HCT116 (cell line): ENCODE measurements around the gene GFPT1. TPM values are rescaled to one million over a fixed set of nuclear protein-coding genes. Genes with fewer than 3 reads are reported as not detected.

Source experiments
- ATAC-seq: fragments of 200-7000 bp; cut with Tn5 transposase; 2 replicates; pipeline ENCODE4 v1.9.1; 2020; ENCODE audit warnings: mild to moderate bottlenecking, moderate library complexity
- BruUV-seq: library from RNA; stranded (reverse); fragments of 400-500 nt; replicated peaks from 2 replicates; lab custom pipeline; 2021; lab: Mats Ljungman, UMichigan
- CTCF ChIA-PET: fragments of 300-600 bp; sonication (Branson Sonifier 250); formaldehyde crosslinking; loops from one replicate; lab custom pipeline; 2021; ENCODE audit warnings: antibody characterized with exemption; lab: Charles Lee
- POLR2A ChIA-PET: fragments of 300-600, 350-600 bp; sonication (Branson Sonifier 250); formaldehyde crosslinking; loops from one replicate; lab custom pipeline; 2021; ENCODE audit warnings: antibody characterized with exemption; lab: Charles Lee
- RAD21 ChIA-PET, 2 experiments: fragments of 300-600 bp; sonication (Branson Sonifier 250); formaldehyde crosslinking; loops; one replicate each; lab custom pipeline; 2023; ENCODE audit warnings: low total read pairs in 2 of 2; ENCODE audit not compliant: uncharacterized antibody in 2 of 2, unreplicated experiment in 2 of 2, low non-redundant PET in 1 of 2; lab: Charles Lee
- DNase-seq: peaks from one replicate; pipeline ENCODE4 v3.0.0-alpha.2; 2010; ENCODE audit warnings: low read depth, low spot score
- H2AFZ ChIP-seq: fragments of 200-600 bp; shearing (Covaris generic), sonication (generic); 2 replicates; pipeline ENCODE4 v1.6.1; 2017; ENCODE audit warnings: low read depth, mixed run types, mixed read lengths, antibody characterized with exemption, low read length; ENCODE audit not compliant: poor library complexity, severe bottlenecking
- H3K27ac ChIP-seq: 2 replicates; pipeline ENCODE4 v1.5.1; 2012; ENCODE audit warnings: low read depth, low read length
- H3K27me3 ChIP-seq: fragments of 200-600 bp; sonication (generic); 2 replicates; pipeline ENCODE4 v1.6.1; 2016; ENCODE audit warnings: mixed run types, low read length, mixed read lengths; ENCODE audit not compliant: insufficient read depth
- H3K36me3 ChIP-seq, 2 experiments: fragments of 200-500 bp in 1 of 2; fragments of 200-600 bp in 1 of 2; sonication (Bioruptor generic) in 1 of 2; sonication (generic) in 1 of 2; 2 replicates each; pipeline versions ENCODE4 v1.5.1 to v1.6.1; 2014 to 2016; ENCODE audit warnings: low read length in 2 of 2, inconsistent platforms in 1 of 2, mixed read lengths in 1 of 2, mixed run types in 1 of 2; ENCODE audit not compliant: insufficient read depth in 2 of 2, control insufficient read depth in 1 of 2
- H3K4me1 ChIP-seq, 2 experiments: fragments of 200-600 bp in 1 of 2; sonication (generic) in 1 of 2; 2 replicates each; pipeline versions ENCODE4 v1.5.1 to v1.6.1; 2012 to 2017; ENCODE audit warnings: low read length in 2 of 2, inconsistent platforms in 1 of 2, mild to moderate bottlenecking in 1 of 2, mixed read lengths in 1 of 2, mixed run types in 1 of 2, moderate library complexity in 1 of 2; ENCODE audit not compliant: insufficient read depth in 2 of 2, control insufficient read depth in 1 of 2
- H3K4me2 ChIP-seq: fragments of 200-600 bp; sonication (generic); 2 replicates; pipeline ENCODE4 v1.6.1; 2017; ENCODE audit warnings: mixed run types, low read length, mixed read lengths
- H3K4me3 ChIP-seq, 2 experiments: fragments of 200-600 bp in 1 of 2; sonication (generic) in 1 of 2; replicated peaks in 1 of 2; 2 replicates each; pipeline ENCODE4 v1.5.1; 2011 to 2016; ENCODE audit warnings: low read length in 2 of 2, control low read depth in 1 of 2, low read depth in 1 of 2, mild to moderate bottlenecking in 1 of 2, mixed read lengths in 1 of 2, mixed run types in 1 of 2
- H3K79me2 ChIP-seq: fragments of 200-600 bp; sonication (generic); 2 replicates; pipeline ENCODE4 v1.6.1; 2017; ENCODE audit warnings: mild to moderate bottlenecking, mixed run types, low read length, moderate library complexity, mixed read lengths; ENCODE audit not compliant: insufficient read depth
- H3K9ac ChIP-seq: fragments of 200-600 bp; sonication (generic); 2 replicates; pipeline ENCODE4 v1.6.1; 2016; ENCODE audit warnings: low read length, mixed read lengths
- H3K9me2 ChIP-seq: fragments of 200-600 bp; sonication (generic), shearing (Covaris generic); 2 replicates; pipeline ENCODE4 v1.6.1; 2017; ENCODE audit warnings: mixed run types, mild to moderate bottlenecking, moderate library complexity; ENCODE audit not compliant: insufficient read depth
- H3K9me3 ChIP-seq, 2 experiments: fragments of 200-500 bp in 1 of 2; fragments of 200-600 bp in 1 of 2; sonication (Bioruptor generic) in 1 of 2; sonication (generic) in 1 of 2; 2 replicates each; pipeline ENCODE4 v1.6.1; 2014 to 2017; ENCODE audit warnings: low read length in 2 of 2, mixed read lengths in 2 of 2, inconsistent platforms in 1 of 2, low read depth in 1 of 2, mild to moderate bottlenecking in 1 of 2, mixed run types in 1 of 2, moderate library complexity in 1 of 2; ENCODE audit not compliant: control insufficient read depth in 1 of 2, insufficient read depth in 1 of 2
- H4K20me1 ChIP-seq: fragments of 200-600 bp; sonication (generic), shearing (Covaris generic); 2 replicates; pipeline ENCODE4 v1.6.1; 2017; ENCODE audit warnings: mixed run types, mild to moderate bottlenecking, moderate library complexity; ENCODE audit not compliant: insufficient read depth
- CBX3 ChIP-seq: IDR thresholded peaks from 2 replicates; pipeline ENCODE4 v1.6.1; 2012; ENCODE audit warnings: low read depth
- CEBPB ChIP-seq: IDR thresholded peaks from 2 replicates; pipeline ENCODE4 v1.6.1; 2012; ENCODE audit warnings: low read depth
- EGR1 ChIP-seq: IDR thresholded peaks from 2 replicates; pipeline ENCODE4 v1.6.1; 2012; ENCODE audit warnings: low read depth
- ELF1 ChIP-seq: IDR thresholded peaks from 2 replicates; pipeline ENCODE4 v1.6.1; 2012; ENCODE audit warnings: low read depth, borderline replicate concordance
- POLR2A ChIP-seq: IDR thresholded peaks from 2 replicates; pipeline ENCODE4 v1.7.0; 2011; ENCODE audit warnings: borderline replicate concordance; ENCODE audit not compliant: insufficient read depth, insufficient read length; ENCODE audit errors: extremely low read depth
- POLR2AphosphoS5 ChIP-seq: IDR thresholded peaks from 2 replicates; pipeline ENCODE4 v1.6.1; 2011; ENCODE audit warnings: mild to moderate bottlenecking, low read depth, low read length, moderate library complexity
- RAD21 ChIP-seq: IDR thresholded peaks from 2 replicates; pipeline ENCODE4 v1.6.1; 2012; ENCODE audit warnings: low read depth, mild to moderate bottlenecking
- SP1 ChIP-seq: IDR thresholded peaks from 2 replicates; pipeline ENCODE4 v1.6.1; 2012; ENCODE audit warnings: low read depth
- SRF ChIP-seq: IDR thresholded peaks from 2 replicates; pipeline ENCODE4 v1.6.1; 2012; ENCODE audit warnings: low read depth
- TCF7L2 ChIP-seq: IDR thresholded peaks from 2 replicates; pipeline ENCODE4 v1.7.0; 2011; ENCODE audit warnings: borderline replicate concordance, inconsistent platforms; ENCODE audit not compliant: insufficient read depth, insufficient read length; ENCODE audit errors: extremely low read depth
- YY1 ChIP-seq: IDR thresholded peaks from 2 replicates; pipeline ENCODE4 v1.6.1; 2011; ENCODE audit warnings: low read length, low read depth, moderate library complexity, mild to moderate bottlenecking; ENCODE audit not compliant: insufficient replicate concordance; ENCODE audit errors: extremely low read depth
- ZNF274 ChIP-seq: fragments of 200-500 bp; sonication (Bioruptor generic); IDR thresholded peaks from 2 replicates; pipeline ENCODE4 v1.6.1; 2014; ENCODE audit warnings: mild to moderate bottlenecking, low read depth, low read length, inconsistent platforms
- intact Hi-C: fragments of 100-400 bp; cut with micrococcal nuclease; formaldehyde crosslinking; loops from 2 replicates; pipeline ENCODE4 v1.10.0; 2022
- total RNA-seq: library from RNA; stranded (reverse); gene quantifications from one replicate; pipeline ENCODE4 v1.2.1, GENCODE V29; 2021; ENCODE audit not compliant: unreplicated experiment
- TF ChIP-seq, protein P1 (sequence below): IDR thresholded peaks from 2 replicates; pipeline ENCODE4 v1.6.1; 2011; ENCODE audit warnings: mild to moderate bottlenecking, low read length, moderate library complexity; ENCODE audit not compliant: insufficient replicate concordance; ENCODE audit errors: extremely low read depth
- TF ChIP-seq, protein P2 (sequence below): IDR thresholded peaks from 2 replicates; pipeline ENCODE4 v1.6.1; 2012
- TF ChIP-seq, protein P3 (sequence below): IDR thresholded peaks from 2 replicates; pipeline ENCODE4 v1.6.1; 2012; ENCODE audit warnings: low read depth
- TF ChIP-seq, protein P4 (sequence below): IDR thresholded peaks from 2 replicates; pipeline ENCODE4 v1.6.1; 2012
- TF ChIP-seq, protein P5 (sequence below), 3 experiments: fragments of 200-600 bp in 1 of 3; sonication (generic) in 1 of 3; IDR thresholded peaks in 2 of 3; conservative IDR thresholded peaks in 1 of 3; 2 replicates each; pipeline ENCODE4 v1.5.1; 2012 to 2017; ENCODE audit warnings: low read depth in 2 of 3, low read length in 2 of 3, antibody characterized with exemption in 1 of 3, borderline replicate concordance in 1 of 3, control low read depth in 1 of 3, mild to moderate bottlenecking in 1 of 3, mixed read lengths in 1 of 3, mixed run types in 1 of 3, moderate library complexity in 1 of 3; ENCODE audit not compliant: insufficient read depth in 1 of 3

GFPT1 gene
- total RNA-seq, 1 experiment from 2014 or later: 62.4 TPM

DNA sequence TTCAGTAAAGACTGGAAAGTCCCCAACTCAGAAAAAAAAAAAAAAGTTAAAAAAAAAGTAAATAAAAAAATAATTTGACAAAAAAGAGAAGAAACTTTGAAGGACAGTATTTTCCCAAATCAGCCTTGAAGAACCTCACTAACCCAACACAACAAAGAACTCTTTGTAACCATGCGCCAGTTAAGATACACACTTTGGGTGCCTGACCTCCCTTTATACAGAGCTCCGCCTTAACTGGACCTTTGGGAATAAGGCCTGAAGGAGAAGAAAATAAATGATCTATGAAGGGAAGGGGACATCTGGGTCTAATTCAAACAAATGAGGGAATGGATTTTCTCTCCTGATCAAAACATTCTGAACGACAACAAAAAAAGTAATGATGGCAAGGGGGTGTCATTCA, 2.2 kb upstream of the GFPT1 start:
- Histone ChIP-seq H3K9me2 (no peaks in the 10 kb centered on the region), H3K79me2 (peaks cover 24% of the 10 kb centered on the region), H2AFZ (no peak overlapping the region), H3K9me3 (no peaks in the 10 kb centered on the region), H3K27me3 (no peaks in the 10 kb centered on the region), H3K27ac (no peak overlapping the region), H3K4me3 (no peak overlapping the region), H3K4me2 (no peak overlapping the region), H3K4me1 (peaks cover 8 to 15% of the 10 kb centered on the region in 2 experiments; a peak in 3 of 4 replicates), H4K20me1 (no peaks in the 10 kb centered on the region), H3K36me3 (no peaks in the 10 kb centered on the region), H3K9ac (no peak overlapping the region)
- DNase-seq (no peak), ATAC-seq (no peak)
- intact Hi-C loops: loop anchor here (10.0 kb wide), 1 partner anchor 326 kb away; no protein-coding TSS in a partner anchor
- ChIA-PET CTCF (interaction anchor here (1.3 kb wide), 1 partner anchor 47 kb away, joined by 5 read pairs; the partner anchor contains the start of gene NFU1), POLR2A (no interaction called here), RAD21 (no interaction called here)
- no TSS peak for BruUV-seq
- TF ChIP-seq ZNF274: no peak
- TF ChIP-seq RAD21: no peak
- no peak for TF ChIP-seq CBX3
- TF ChIP-seq CEBPB: no peak
- no peak for TF ChIP-seq SRF
- TF ChIP-seq POLR2AphosphoS5: no peak
- no peak for TF ChIP-seq YY1
- TF ChIP-seq EGR1: no peak
- TF ChIP-seq, protein P1, sequence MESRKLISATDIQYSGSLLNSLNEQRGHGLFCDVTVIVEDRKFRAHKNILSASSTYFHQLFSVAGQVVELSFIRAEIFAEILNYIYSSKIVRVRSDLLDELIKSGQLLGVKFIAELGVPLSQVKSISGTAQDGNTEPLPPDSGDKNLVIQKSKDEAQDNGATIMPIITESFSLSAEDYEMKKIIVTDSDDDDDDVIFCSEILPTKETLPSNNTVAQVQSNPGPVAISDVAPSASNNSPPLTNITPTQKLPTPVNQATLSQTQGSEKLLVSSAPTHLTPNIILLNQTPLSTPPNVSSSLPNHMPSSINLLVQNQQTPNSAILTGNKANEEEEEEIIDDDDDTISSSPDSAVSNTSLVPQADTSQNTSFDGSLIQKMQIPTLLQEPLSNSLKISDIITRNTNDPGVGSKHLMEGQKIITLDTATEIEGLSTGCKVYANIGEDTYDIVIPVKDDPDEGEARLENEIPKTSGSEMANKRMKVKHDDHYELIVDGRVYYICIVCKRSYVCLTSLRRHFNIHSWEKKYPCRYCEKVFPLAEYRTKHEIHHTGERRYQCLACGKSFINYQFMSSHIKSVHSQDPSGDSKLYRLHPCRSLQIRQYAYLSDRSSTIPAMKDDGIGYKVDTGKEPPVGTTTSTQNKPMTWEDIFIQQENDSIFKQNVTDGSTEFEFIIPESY: no peak
- TF ChIP-seq, protein P2, sequence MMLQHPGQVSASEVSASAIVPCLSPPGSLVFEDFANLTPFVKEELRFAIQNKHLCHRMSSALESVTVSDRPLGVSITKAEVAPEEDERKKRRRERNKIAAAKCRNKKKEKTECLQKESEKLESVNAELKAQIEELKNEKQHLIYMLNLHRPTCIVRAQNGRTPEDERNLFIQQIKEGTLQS: no peak
- no peak for TF ChIP-seq SP1
- TF ChIP-seq, protein P3, sequence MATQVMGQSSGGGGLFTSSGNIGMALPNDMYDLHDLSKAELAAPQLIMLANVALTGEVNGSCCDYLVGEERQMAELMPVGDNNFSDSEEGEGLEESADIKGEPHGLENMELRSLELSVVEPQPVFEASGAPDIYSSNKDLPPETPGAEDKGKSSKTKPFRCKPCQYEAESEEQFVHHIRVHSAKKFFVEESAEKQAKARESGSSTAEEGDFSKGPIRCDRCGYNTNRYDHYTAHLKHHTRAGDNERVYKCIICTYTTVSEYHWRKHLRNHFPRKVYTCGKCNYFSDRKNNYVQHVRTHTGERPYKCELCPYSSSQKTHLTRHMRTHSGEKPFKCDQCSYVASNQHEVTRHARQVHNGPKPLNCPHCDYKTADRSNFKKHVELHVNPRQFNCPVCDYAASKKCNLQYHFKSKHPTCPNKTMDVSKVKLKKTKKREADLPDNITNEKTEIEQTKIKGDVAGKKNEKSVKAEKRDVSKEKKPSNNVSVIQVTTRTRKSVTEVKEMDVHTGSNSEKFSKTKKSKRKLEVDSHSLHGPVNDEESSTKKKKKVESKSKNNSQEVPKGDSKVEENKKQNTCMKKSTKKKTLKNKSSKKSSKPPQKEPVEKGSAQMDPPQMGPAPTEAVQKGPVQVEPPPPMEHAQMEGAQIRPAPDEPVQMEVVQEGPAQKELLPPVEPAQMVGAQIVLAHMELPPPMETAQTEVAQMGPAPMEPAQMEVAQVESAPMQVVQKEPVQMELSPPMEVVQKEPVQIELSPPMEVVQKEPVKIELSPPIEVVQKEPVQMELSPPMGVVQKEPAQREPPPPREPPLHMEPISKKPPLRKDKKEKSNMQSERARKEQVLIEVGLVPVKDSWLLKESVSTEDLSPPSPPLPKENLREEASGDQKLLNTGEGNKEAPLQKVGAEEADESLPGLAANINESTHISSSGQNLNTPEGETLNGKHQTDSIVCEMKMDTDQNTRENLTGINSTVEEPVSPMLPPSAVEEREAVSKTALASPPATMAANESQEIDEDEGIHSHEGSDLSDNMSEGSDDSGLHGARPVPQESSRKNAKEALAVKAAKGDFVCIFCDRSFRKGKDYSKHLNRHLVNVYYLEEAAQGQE: no peak
- TF ChIP-seq TCF7L2: no peak
- TF ChIP-seq, protein P4, sequence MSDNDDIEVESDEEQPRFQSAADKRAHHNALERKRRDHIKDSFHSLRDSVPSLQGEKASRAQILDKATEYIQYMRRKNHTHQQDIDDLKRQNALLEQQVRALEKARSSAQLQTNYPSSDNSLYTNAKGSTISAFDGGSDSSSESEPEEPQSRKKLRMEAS: no peak
- no peak for TF ChIP-seq POLR2A
- TF ChIP-seq, protein P5, sequence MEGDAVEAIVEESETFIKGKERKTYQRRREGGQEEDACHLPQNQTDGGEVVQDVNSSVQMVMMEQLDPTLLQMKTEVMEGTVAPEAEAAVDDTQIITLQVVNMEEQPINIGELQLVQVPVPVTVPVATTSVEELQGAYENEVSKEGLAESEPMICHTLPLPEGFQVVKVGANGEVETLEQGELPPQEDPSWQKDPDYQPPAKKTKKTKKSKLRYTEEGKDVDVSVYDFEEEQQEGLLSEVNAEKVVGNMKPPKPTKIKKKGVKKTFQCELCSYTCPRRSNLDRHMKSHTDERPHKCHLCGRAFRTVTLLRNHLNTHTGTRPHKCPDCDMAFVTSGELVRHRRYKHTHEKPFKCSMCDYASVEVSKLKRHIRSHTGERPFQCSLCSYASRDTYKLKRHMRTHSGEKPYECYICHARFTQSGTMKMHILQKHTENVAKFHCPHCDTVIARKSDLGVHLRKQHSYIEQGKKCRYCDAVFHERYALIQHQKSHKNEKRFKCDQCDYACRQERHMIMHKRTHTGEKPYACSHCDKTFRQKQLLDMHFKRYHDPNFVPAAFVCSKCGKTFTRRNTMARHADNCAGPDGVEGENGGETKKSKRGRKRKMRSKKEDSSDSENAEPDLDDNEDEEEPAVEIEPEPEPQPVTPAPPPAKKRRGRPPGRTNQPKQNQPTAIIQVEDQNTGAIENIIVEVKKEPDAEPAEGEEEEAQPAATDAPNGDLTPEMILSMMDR (IDR thresholded peaks at IDR 0.05 in 2 of 3, conservative IDR thresholded peaks at IDR 0.05 in 1 of 3; ENCODE audit: borderline replicate concordance in 1 of 3, insufficient read depth in 1 of 3, low read depth in 2 of 3, low read length in 2 of 3): no peak
- no peak for TF ChIP-seq ELF1
